Ishikawa (cell line): Measurements from ENCODE around the gene PRKAB2.

Experiments
- CEBPB ChIP-seq: IDR thresholded peaks from 2 replicates; pipeline ENCODE4 v1.6.1; 2012
- EP300 ChIP-seq: IDR thresholded peaks from 2 replicates; pipeline ENCODE4 v1.6.1; 2012; ENCODE audit warnings: borderline replicate concordance
- FOXM1 ChIP-seq: IDR thresholded peaks from 2 replicates; pipeline ENCODE4 v1.6.1; 2012; ENCODE audit warnings: low read depth, borderline replicate concordance
- REST ChIP-seq: IDR thresholded peaks from 2 replicates; pipeline ENCODE4 v1.6.1; 2012; ENCODE audit warnings: low read depth, mild to moderate bottlenecking
- TAF1 ChIP-seq: IDR thresholded peaks from 2 replicates; pipeline ENCODE4 v1.6.1; 2012; ENCODE audit warnings: low read depth, mild to moderate bottlenecking
- YY1 ChIP-seq: IDR thresholded peaks from 2 replicates; pipeline ENCODE4 v1.6.1; 2012; ENCODE audit warnings: low read depth

- TF ChIP-seq TAF1, result no peak
- TF ChIP-seq EP300, result no peak
- no peak for TF ChIP-seq FOXM1
- no peak for TF ChIP-seq CEBPB
- no peak for TF ChIP-seq YY1
- TF ChIP-seq REST, result no peak
Observed at GRCh38 chr1:147189514-147189913, 17.2 kb upstream of the PRKAB2 start.
